Parathyroid adenoma (tissue), 2 donors: ENCODE measurements around the gene PTPRF.

Source experiments
- H2AFZ ChIP-seq: fragments of 300-600 bp; sonication (generic); one replicate; pipeline ENCODE4 v1.7.0; 2017; ENCODE audit warnings: antibody characterized with exemption, mild to moderate bottlenecking
- H3K27ac ChIP-seq: fragments of 300-600 bp; sonication (generic); one replicate; pipeline ENCODE4 v1.7.0; 2017
- H3K27me3 ChIP-seq: fragments of 300-600 bp; sonication (generic); one replicate; pipeline ENCODE4 v1.7.0; 2017; ENCODE audit warnings: low read length; ENCODE audit not compliant: control insufficient read depth, insufficient read depth
- H3K36me3 ChIP-seq: fragments of 300-600 bp; sonication (generic); one replicate; pipeline ENCODE4 v1.7.0; 2017; ENCODE audit warnings: low read length; ENCODE audit not compliant: control insufficient read depth, insufficient read depth
- H3K4me1 ChIP-seq: fragments of 300-600 bp; sonication (generic); one replicate; pipeline ENCODE4 v1.7.0; 2017; ENCODE audit warnings: control low read depth
- H3K4me2 ChIP-seq: fragments of 300-600 bp; sonication (generic); one replicate; pipeline ENCODE4 v1.7.0; 2017; ENCODE audit warnings: low read length
- H3K4me3 ChIP-seq: fragments of 300-600 bp; sonication (generic); one replicate; pipeline ENCODE4 v1.7.0; 2017; ENCODE audit warnings: low read depth, low read length
- H3K79me2 ChIP-seq: fragments of 300-600 bp; sonication (generic); one replicate; pipeline ENCODE4 v1.7.0; 2017; ENCODE audit warnings: control low read depth
- H3K9ac ChIP-seq: fragments of 300-600 bp; sonication (generic); one replicate; pipeline ENCODE4 v1.7.0; 2017; ENCODE audit warnings: mild to moderate bottlenecking
- H3K9me3 ChIP-seq: fragments of 300-600 bp; sonication (generic); one replicate; pipeline ENCODE4 v1.7.0; 2017; ENCODE audit warnings: low read length; ENCODE audit not compliant: control insufficient read depth
- CTCF ChIP-seq: fragments of 300-600 bp; sonication (generic); IDR thresholded peaks from one replicate; pipeline ENCODE4 v1.7.0; 2017; ENCODE audit warnings: antibody characterized with exemption, mild to moderate bottlenecking
- donor health status: primary hyperparathyroidism.

Gene PTPRF

GRCh38 chr1:43606624-43607023, 75.9 kb downstream of the PTPRF start:
- Histone ChIP-seq H3K27ac (no peak overlapping the region), H3K4me3 (no peak overlapping the region), H3K36me3 (no peaks in the 10 kb centered on the region), H3K9ac (no peak overlapping the region), H3K27me3 (no peaks in the 10 kb centered on the region), H3K4me2 (no peak overlapping the region), H2AFZ (no peak overlapping the region), H3K9me3 (no peaks in the 10 kb centered on the region), H3K79me2 (no peaks in the 10 kb centered on the region), H3K4me1 (no peaks in the 10 kb centered on the region)
- TF ChIP-seq CTCF = no peak

GRCh38 chr1:43608827-43609226, 78.1 kb downstream of the PTPRF start:
- Histone ChIP-seq H3K27me3 (no peaks in the 10 kb centered on the region), H3K4me1 (no peaks in the 10 kb centered on the region), H2AFZ (no peak overlapping the region), H3K9ac (no peak overlapping the region), H3K27ac (no peak overlapping the region), H3K79me2 (no peaks in the 10 kb centered on the region), H3K4me3 (no peak overlapping the region), H3K9me3 (no peaks in the 10 kb centered on the region), H3K36me3 (no peaks in the 10 kb centered on the region), H3K4me2 (no peak overlapping the region)
- TF ChIP-seq CTCF = no peak

- Histone ChIP-seq H2AFZ (no peak overlapping the region), H3K4me2 (no peak overlapping the region), H3K4me3 (no peak overlapping the region), H3K36me3 (no peaks in the 10 kb centered on the region), H3K79me2 (no peaks in the 10 kb centered on the region), H3K4me1 (no peaks in the 10 kb centered on the region), H3K9ac (no peak overlapping the region), H3K27ac (no peak overlapping the region), H3K9me3 (no peaks in the 10 kb centered on the region), H3K27me3 (no peaks in the 10 kb centered on the region)
- TF ChIP-seq CTCF = no peak
These were observed 79.7 kb downstream of the PTPRF start for GRCh38 chr1:43610339-43610738.

DNA sequence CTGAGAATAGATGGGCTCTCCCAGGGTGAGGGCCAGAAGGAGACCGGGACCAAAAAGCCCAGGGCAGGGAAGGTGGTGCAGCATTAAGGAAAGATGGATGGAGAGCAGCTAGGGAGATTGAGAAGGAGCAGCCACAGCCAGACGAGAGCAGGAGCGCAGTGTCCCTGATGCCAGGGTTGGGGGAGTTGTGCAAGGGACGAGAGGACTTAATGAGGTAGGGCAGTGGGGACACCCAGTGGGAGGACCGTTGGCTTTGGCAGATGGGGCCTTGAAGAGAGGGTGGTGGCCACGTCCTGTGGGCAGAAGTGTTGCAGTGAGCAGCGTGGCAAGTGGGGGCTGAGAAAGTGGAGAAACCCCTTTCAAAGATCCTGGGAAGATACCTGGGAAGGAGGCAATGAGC, 81.3 kb downstream of the PTPRF start:
- no peak overlapping the region for H3K4me2 ChIP-seq
- H3K27me3 ChIP-seq = no peaks in the 10 kb centered on the region
- no peaks in the 10 kb centered on the region for H3K36me3 ChIP-seq
- TF ChIP-seq CTCF = no peak
- no peak overlapping the region for H3K27ac ChIP-seq
- no peaks in the 10 kb centered on the region for H3K9me3 ChIP-seq
- H3K4me3 ChIP-seq = no peak overlapping the region
- H3K9ac ChIP-seq = no peak overlapping the region
- no peaks in the 10 kb centered on the region for H3K4me1 ChIP-seq
- no peak overlapping the region for H2AFZ ChIP-seq
- H3K79me2 ChIP-seq = no peaks in the 10 kb centered on the region

DNA sequence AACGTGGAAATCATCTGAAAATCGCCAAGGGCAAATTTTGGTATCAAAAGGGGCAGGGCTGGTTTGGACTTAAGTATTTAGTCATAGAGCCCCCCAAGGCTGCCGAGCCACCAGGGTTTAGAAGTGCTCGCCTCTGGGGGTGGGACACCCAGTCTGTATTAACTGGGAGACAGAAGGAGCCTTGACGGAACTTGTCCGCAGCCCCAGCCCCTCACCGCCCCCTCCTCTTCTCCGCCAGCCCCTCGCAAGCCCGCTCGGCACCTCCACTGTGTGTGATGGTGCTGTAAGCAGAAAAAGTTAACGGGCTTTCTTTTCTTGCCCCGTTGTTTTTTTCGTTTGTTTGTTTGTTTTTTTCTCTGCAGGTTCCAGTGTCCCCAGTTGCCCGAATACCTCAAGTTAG, 81.7 kb downstream of the PTPRF start:
- H2AFZ ChIP-seq = no peak overlapping the region
- H3K4me2 ChIP-seq = no peak overlapping the region
- no peaks in the 10 kb centered on the region for H3K4me1 ChIP-seq
- no peak overlapping the region for H3K27ac ChIP-seq
- H3K79me2 ChIP-seq = no peaks in the 10 kb centered on the region
- no peak overlapping the region for H3K4me3 ChIP-seq
- no peaks in the 10 kb centered on the region for H3K9me3 ChIP-seq
- no peak for TF ChIP-seq CTCF
- no peaks in the 10 kb centered on the region for H3K36me3 ChIP-seq
- no peak overlapping the region for H3K9ac ChIP-seq
- no peaks in the 10 kb centered on the region for H3K27me3 ChIP-seq
